22Rv1 (cell line): Measurements from ENCODE around the gene ALKBH1.

ENCODE experiments used
- H3K27ac ChIP-seq: fragments of 450-650 bp; 2 replicates; pipeline ENCODE4 v1.5.1; 2017
- ZFX ChIP-seq: fragments of 450-650 bp; IDR thresholded peaks from 2 replicates; pipeline ENCODE4 v1.6.1; 2017; ENCODE audit warnings: antibody characterized with exemption, borderline replicate concordance
- TF ChIP-seq, protein P1 (sequence below): fragments of 450-650 bp; IDR thresholded peaks from 2 replicates; pipeline ENCODE4 v1.5.1; 2017; ENCODE audit warnings: mild to moderate bottlenecking

The ALKBH1 gene

DNA sequence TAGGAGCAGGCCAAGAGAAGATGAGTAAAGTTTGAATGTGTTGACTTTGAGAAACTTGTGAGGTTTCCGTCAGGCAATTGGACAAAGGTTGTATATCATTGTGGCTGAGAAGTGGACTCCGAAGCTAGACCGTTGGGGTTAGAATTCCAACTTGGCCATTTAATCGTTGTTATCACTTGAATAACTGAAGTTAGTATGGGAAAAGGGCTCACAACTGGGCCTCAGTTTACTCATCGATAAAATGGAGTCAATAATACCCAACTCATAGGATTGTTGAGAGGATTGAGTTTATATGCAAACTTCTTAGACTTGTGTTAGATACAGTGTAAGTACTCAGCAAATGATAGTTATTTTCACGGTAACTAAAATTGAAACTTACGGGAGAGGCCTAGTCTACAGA is 926 bp upstream of the ALKBH1 start:
- TF ChIP-seq, protein P1, sequence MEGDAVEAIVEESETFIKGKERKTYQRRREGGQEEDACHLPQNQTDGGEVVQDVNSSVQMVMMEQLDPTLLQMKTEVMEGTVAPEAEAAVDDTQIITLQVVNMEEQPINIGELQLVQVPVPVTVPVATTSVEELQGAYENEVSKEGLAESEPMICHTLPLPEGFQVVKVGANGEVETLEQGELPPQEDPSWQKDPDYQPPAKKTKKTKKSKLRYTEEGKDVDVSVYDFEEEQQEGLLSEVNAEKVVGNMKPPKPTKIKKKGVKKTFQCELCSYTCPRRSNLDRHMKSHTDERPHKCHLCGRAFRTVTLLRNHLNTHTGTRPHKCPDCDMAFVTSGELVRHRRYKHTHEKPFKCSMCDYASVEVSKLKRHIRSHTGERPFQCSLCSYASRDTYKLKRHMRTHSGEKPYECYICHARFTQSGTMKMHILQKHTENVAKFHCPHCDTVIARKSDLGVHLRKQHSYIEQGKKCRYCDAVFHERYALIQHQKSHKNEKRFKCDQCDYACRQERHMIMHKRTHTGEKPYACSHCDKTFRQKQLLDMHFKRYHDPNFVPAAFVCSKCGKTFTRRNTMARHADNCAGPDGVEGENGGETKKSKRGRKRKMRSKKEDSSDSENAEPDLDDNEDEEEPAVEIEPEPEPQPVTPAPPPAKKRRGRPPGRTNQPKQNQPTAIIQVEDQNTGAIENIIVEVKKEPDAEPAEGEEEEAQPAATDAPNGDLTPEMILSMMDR, result no peak
- peak overlapping the region; percentile 67 for H3K27ac ChIP-seq

DNA sequence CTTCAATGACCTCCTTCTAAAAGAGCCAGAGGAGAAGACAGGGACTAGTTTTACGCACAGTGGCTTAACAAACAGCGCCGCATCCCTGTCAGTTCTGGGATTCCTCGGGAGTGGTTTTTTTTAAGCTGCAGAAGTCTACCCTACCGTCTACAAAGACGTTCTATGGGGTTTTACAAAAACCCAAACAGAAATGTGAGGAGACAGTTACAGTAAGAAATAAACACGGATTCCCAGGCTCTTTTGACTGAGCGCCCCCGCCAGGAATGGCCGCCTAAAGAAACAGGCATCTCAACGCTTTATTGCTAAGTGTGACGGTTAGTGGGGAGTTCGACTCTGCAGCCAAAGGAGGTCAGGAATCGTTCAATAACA is 484 bp downstream of the ALKBH1 start:
- peak overlapping the region; percentile 67 for H3K27ac ChIP-seq

DNA sequence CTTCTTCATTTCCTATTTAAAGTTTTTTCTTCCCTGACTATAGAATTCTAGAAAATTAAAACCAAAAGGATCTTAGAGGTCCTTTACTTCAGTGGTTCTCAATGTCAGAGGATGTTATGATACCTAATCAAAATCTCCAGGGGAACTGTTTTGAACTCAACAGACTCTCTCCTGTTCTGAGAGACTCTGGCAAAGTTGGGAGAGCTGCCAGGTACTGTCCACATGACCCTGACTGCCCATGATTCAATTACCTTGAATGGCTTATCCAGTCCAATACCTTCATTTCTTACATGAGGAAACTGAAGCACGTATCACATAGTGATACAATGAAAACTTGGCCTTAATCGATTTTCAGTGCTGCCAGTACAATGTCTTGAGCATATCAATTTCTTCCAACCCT is 16.6 kb downstream of the ALKBH1 start:
- TF ChIP-seq, protein P1, result no peak
- no peak for TF ChIP-seq ZFX
- H3K27ac ChIP-seq, result no peak overlapping the region

More for the DNA sequence above, 484 bp downstream of the ALKBH1 start:
- TF ChIP-seq, protein P1, result peak; percentile 77
- TF ChIP-seq ZFX, result no peak

DNA sequence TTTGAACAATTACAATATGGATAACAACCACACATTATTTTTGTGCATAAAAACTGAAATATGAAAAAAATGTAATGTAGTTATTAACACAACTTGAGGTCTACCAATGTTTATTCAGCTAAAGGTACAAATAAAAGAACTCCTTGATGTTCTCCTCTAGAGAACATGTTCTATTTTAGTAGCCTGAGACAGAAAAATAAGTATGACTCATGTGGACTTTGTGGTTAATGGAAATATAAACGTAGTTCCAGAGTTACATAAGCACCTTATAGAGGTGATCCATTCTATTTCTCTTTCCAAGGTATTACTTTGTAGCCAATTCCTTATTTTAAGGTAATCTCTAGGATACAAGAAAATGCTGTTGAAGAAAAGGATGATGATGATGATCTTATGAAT is 25.7 kb downstream of the ALKBH1 start:
- no peak for TF ChIP-seq ZFX
- TF ChIP-seq, protein P1, result no peak
- H3K27ac ChIP-seq, result peak overlapping the region; percentile 25; the same call in 1 of the 2 replicates

DNA sequence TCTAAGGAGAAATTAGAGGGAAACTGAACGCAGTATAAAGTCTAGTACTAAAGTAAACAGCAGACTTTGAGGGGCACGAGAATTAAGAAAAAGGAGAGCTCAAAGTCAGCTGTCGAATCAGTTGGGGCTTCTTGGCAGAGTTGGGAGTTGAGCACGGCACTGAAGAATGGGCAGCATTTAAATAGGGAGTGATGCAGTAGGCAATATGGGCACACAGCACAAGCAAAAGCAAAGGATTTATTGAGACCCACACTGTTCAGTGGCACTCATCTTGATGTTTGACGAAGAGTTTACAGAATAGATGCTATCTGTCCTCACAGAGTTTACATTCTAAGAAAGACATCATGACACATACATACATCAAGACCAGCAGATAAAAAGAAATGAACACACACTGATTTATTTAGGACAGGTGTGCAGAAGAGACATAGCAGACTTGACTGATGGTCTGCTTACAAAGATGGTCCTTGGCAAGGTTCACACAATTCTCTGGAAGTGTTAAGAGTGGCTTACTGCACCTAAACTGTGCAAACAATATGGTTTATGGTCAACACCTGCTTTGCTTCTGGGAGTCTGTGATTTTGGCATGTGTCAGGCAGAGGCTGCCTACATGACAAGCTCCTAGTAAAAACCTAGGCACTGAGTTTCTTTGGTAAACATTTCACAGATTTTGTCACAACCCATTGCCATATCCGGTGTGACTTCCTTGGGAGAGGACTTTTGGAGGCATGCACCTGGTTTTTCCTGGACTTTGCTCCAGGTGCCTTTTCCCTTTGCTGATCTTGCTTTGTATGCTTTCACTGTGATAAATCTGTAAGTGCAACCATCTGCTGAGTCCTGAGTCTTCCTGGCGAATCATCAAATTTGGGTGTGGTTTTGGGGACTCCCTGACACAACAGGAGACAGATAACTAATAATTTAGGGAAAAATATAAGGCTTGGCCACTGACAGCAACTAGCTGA is 26.3 kb downstream of the ALKBH1 start:
- no peak for TF ChIP-seq ZFX
- TF ChIP-seq, protein P1, result no peak
- peak overlapping the region; percentile 25; the same call in 1 of the 2 replicates for H3K27ac ChIP-seq

DNA sequence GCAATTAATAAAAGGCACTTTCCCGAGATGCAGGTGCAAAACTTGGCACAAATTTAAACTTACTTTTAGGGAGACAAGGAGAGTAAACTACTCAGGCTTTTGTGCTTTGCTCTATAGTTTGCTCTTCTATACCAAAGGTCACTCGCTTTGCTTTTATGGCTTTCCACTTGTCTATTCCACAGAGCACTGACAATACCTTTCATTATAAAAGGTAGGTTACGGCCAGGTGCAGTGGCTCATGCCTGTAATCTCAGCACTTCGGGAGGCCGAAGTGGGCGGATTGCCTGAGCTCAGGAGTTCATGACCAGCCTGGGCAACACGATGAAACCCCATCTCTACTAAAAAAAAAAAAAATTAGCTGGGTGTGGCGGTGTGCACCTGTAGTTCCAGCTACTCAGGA is 32.9 kb downstream of the ALKBH1 start:
- TF ChIP-seq, protein P1, result no peak
- no peak for TF ChIP-seq ZFX
- no peak overlapping the region for H3K27ac ChIP-seq

DNA sequence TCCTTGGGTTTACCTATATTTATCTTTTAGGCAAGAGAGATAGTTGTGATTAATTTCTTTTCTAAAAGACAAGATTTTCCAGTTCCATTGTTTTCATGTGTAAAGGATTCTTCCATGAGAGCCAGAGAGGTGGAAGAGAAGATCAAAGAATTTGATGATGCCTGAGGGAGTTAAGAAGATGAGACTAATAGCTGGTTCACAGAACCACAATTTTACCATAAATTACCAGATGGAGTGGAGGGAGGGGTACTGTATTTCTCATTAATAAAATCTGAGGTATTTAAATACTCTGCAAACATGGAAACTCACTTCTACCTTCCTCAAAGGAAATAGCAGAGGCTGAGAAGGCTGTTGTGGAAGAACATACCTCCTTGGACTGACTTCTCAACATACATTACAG is 34.6 kb downstream of the ALKBH1 start:
- TF ChIP-seq ZFX, result no peak
- TF ChIP-seq, protein P1, result no peak
- H3K27ac ChIP-seq, result no peak overlapping the region
